SU-DHL-6 (cell line): Measurements from ENCODE around the gene GRID2.

Experiments used
- H2AFZ ChIP-seq: fragments of 200-600 bp; sonication (generic); 2 replicates; pipeline ENCODE4 v1.6.1; 2014; ENCODE audit warnings: low read depth, mild to moderate bottlenecking, moderate library complexity, mixed read lengths, antibody characterized with exemption, low read length; ENCODE audit not compliant: severe bottlenecking
- H3F3A ChIP-seq: fragments of 200-600 bp; shearing (Covaris generic); 2 replicates; pipeline ENCODE4 v1.6.0; 2016; ENCODE audit warnings: antibody characterized with exemption, mild to moderate bottlenecking; ENCODE audit not compliant: insufficient read depth
- H3K27ac ChIP-seq: fragments of 200-600 bp; sonication (generic); 2 replicates; pipeline ENCODE4 v1.5.1; 2016; ENCODE audit warnings: low read depth, mild to moderate bottlenecking, low read length, moderate library complexity, mixed read lengths
- H3K27me3 ChIP-seq: fragments of 200-600 bp; sonication (generic), shearing (Covaris generic); 2 replicates; pipeline ENCODE4 v1.6.0; 2014; ENCODE audit warnings: mild to moderate bottlenecking, low read length
- H3K36me3 ChIP-seq: fragments of 200-600 bp; sonication (generic); 2 replicates; pipeline ENCODE4 v1.6.1; 2014; ENCODE audit warnings: mild to moderate bottlenecking, low read length, mixed read lengths
- H3K4me2 ChIP-seq: fragments of 300-600, 200-600 bp; shearing (Covaris generic), sonication (generic); 2 replicates; pipeline ENCODE4 v1.6.0; 2014; ENCODE audit warnings: low read length, low read depth, mild to moderate bottlenecking; ENCODE audit not compliant: poor library complexity, severe bottlenecking
- H3K4me3 ChIP-seq: fragments of 200-600 bp; sonication (generic); 2 replicates; pipeline ENCODE4 v1.5.1; 2014; ENCODE audit warnings: antibody characterized with exemption, low read length, mild to moderate bottlenecking, mixed read lengths; ENCODE audit not compliant: insufficient read depth, poor library complexity, severe bottlenecking
- H3K79me2 ChIP-seq: fragments of 200-600 bp; sonication (generic); 2 replicates; pipeline ENCODE4 v1.6.1; 2014; ENCODE audit warnings: mild to moderate bottlenecking, low read length, moderate library complexity; ENCODE audit not compliant: insufficient read depth
- H3K9ac ChIP-seq: fragments of 200-600 bp; sonication (generic); 2 replicates; pipeline ENCODE4 v1.7.0; 2014; ENCODE audit warnings: mild to moderate bottlenecking, low read length
- H3K9me2 ChIP-seq: fragments of 200-600 bp; sonication (generic); replicated peaks from 2 replicates; pipeline ENCODE4 v1.6.1; 2014; ENCODE audit warnings: low read length; ENCODE audit not compliant: insufficient read depth
- H3K9me3 ChIP-seq: fragments of 200-600 bp; sonication (generic); 2 replicates; pipeline ENCODE4 v1.6.1; 2014; ENCODE audit warnings: low read length, mixed read lengths; ENCODE audit not compliant: insufficient read depth
- H4K20me1 ChIP-seq: fragments of 200-600 bp; sonication (generic); 2 replicates; pipeline ENCODE4 v1.6.1; 2014; ENCODE audit warnings: low read depth, mild to moderate bottlenecking, antibody characterized with exemption, low read length, moderate library complexity, mixed read lengths
- EZH2phosphoT487 ChIP-seq: fragments of 200-600 bp; sonication (generic), shearing (Covaris generic); conservative IDR thresholded peaks from 2 replicates; pipeline ENCODE4 v1.6.1; 2018; ENCODE audit warnings: mild to moderate bottlenecking, antibody characterized with exemption, low read length, moderate library complexity, mixed read lengths
- TF ChIP-seq, protein P1 (sequence below): fragments of 200-600 bp; sonication (generic); IDR thresholded peaks from one replicate; pipeline ENCODE4 v1.5.1; 2017; ENCODE audit warnings: antibody characterized with exemption, mild to moderate bottlenecking, low read length, moderate library complexity; ENCODE audit not compliant: insufficient read depth, poor library complexity, severe bottlenecking

GRID2 gene

DNA sequence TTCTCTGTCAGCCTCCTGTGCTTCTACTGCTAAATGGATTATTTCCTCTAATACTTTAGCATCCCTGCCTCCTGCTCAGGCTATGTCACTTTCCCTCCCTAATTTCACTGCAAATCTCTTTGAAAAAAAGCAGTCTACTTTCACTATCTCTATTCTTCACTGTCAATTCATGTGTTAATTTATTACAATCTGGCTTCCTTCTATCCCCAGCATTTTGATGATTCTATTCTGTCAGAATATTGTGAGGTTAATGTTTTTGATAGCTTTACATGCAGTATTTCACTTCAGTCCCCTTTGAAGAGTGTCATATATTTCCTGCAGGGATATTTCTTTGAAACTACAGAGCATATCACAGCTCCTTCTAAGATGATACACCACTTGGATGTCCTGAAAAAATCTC, 203.2 kb downstream of the GRID2 start:
- H3F3A ChIP-seq: no peaks in the 10 kb centered on the region
- no peak overlapping the region for H3K4me2 ChIP-seq
- no peaks in the 10 kb centered on the region for H3K9me2 ChIP-seq
- no peak overlapping the region for H3K27ac ChIP-seq
- H2AFZ ChIP-seq: no peak overlapping the region
- no peaks in the 10 kb centered on the region for H4K20me1 ChIP-seq
- no peaks in the 10 kb centered on the region for H3K9me3 ChIP-seq
- no peaks in the 10 kb centered on the region for H3K27me3 ChIP-seq
- no peak overlapping the region for H3K4me3 ChIP-seq
- H3K9ac ChIP-seq: no peak overlapping the region
- no peaks in the 10 kb centered on the region for H3K36me3 ChIP-seq
- no peaks in the 10 kb centered on the region for H3K79me2 ChIP-seq
- TF ChIP-seq, protein P1, sequence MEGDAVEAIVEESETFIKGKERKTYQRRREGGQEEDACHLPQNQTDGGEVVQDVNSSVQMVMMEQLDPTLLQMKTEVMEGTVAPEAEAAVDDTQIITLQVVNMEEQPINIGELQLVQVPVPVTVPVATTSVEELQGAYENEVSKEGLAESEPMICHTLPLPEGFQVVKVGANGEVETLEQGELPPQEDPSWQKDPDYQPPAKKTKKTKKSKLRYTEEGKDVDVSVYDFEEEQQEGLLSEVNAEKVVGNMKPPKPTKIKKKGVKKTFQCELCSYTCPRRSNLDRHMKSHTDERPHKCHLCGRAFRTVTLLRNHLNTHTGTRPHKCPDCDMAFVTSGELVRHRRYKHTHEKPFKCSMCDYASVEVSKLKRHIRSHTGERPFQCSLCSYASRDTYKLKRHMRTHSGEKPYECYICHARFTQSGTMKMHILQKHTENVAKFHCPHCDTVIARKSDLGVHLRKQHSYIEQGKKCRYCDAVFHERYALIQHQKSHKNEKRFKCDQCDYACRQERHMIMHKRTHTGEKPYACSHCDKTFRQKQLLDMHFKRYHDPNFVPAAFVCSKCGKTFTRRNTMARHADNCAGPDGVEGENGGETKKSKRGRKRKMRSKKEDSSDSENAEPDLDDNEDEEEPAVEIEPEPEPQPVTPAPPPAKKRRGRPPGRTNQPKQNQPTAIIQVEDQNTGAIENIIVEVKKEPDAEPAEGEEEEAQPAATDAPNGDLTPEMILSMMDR: no peak
- TF ChIP-seq EZH2phosphoT487: no peak

DNA sequence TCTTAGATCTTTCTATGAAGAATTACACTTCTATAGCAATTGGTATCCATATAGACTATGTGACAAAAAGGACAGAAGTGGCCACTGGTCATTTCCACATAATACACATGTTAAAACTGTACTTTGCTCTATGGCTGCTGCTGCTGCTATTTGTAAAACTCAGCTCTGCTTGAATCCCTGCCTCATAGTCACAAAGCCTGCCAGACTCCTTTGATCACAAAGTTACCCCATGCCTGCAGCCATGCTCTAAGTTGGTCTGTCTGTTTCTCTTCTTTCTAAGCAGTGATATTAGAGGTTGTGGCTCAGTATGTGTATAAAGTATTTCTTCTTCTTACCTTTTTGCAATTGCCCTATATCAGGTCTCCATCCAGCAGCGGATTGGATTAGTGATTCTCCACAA, 210.9 kb downstream of the GRID2 start:
- H3K9ac ChIP-seq: no peak overlapping the region
- H3K79me2 ChIP-seq: no peaks in the 10 kb centered on the region

DNA sequence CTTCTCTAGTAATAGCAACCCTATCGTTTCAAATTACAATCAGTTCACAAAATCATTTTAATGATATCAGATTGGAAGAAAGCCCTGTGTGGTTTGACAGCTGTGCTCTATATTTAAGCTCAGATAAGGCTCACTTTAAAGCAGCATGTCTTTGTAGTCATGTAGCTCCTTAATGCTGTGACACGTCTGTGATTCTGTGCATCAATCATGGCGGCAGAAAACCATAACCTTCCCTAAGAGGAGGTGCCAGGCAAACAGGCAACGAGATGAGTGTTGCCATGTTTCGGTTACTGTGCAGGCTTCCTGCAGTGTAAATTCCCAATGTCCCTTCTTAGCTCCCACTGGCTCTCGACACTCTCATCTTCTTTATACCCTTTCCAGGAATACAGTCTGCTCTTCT, 212.7 kb downstream of the GRID2 start:
- H3K79me2 ChIP-seq: no peaks in the 10 kb centered on the region
- no peak overlapping the region for H3K9ac ChIP-seq
- H3K9me2 ChIP-seq: no peaks in the 10 kb centered on the region
- no peaks in the 10 kb centered on the region for H3K27me3 ChIP-seq
- TF ChIP-seq EZH2phosphoT487: no peak
- TF ChIP-seq, protein P1: no peak
- H3K36me3 ChIP-seq: no peaks in the 10 kb centered on the region
- no peaks in the 10 kb centered on the region for H3F3A ChIP-seq
- H3K9me3 ChIP-seq: no peaks in the 10 kb centered on the region
- H3K27ac ChIP-seq: no peak overlapping the region
- no peaks in the 10 kb centered on the region for H4K20me1 ChIP-seq
- no peak overlapping the region for H3K4me2 ChIP-seq
- no peak overlapping the region for H3K4me3 ChIP-seq
- no peak overlapping the region for H2AFZ ChIP-seq

More for the DNA sequence above, 210.9 kb downstream of the GRID2 start:
- H3K9me2 ChIP-seq: no peaks in the 10 kb centered on the region
- H3K27ac ChIP-seq: no peak overlapping the region
- H3K27me3 ChIP-seq: no peaks in the 10 kb centered on the region
- no peaks in the 10 kb centered on the region for H3K9me3 ChIP-seq
- no peak overlapping the region for H3K4me2 ChIP-seq
- H4K20me1 ChIP-seq: no peaks in the 10 kb centered on the region
- H2AFZ ChIP-seq: no peak overlapping the region
- TF ChIP-seq, protein P1: no peak
- TF ChIP-seq EZH2phosphoT487: no peak
- H3F3A ChIP-seq: no peaks in the 10 kb centered on the region
- H3K4me3 ChIP-seq: no peak overlapping the region
- H3K36me3 ChIP-seq: no peaks in the 10 kb centered on the region
